Liver (tissue), 3 donors: ENCODE results near the gene AATK.

Source experiments
- EGR1 ChIP-seq, 2 donors: IDR thresholded peaks; 2 replicates each; pipeline ENCODE4 v1.6.1; 2016 to 2018; ENCODE audit warnings: antibody characterized with exemption in 2 of 2, low read depth in 2 of 2
- NR2F2 ChIP-seq: IDR thresholded peaks from 2 replicates; pipeline ENCODE4 v1.6.1; 2016; ENCODE audit warnings: antibody characterized with exemption
- TF ChIP-seq, protein P1 (sequence below): fragments of 150-350 bp; IDR thresholded peaks from 2 replicates; pipeline ENCODE4 v1.5.1; 2017; ENCODE audit warnings: improper control_type of control experiment, low read depth, low read length; ENCODE audit not compliant: missing input control
- donor health status: healthy.
- donor health status: healthy.

DNA sequence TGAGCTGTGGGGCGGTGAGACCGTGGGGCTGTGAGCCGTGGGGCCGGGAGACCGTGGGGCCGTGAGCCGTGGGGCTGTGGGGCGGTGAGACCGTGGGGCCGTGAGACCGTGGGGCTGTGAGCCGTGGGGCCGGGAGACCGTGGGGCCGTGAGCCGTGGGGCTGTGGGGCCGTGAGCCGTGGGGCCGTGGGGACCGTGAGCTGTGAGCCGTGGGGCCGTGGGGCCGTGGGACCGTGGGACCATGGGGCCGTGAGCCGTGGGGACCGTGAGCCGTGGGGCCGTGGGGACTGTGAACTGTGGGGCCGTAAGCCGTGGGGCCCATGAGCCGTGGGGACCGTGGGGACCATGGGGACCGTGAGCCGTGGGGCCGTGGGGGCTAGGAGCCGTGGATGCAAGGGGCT is 25.3 kb downstream of the AATK start:
- TF ChIP-seq EGR1 (IDR thresholded peaks at IDR 0.05; ENCODE audit: low read depth in 2 of 2) (no peak), NR2F2 (no peak)
- TF ChIP-seq, protein P1, sequence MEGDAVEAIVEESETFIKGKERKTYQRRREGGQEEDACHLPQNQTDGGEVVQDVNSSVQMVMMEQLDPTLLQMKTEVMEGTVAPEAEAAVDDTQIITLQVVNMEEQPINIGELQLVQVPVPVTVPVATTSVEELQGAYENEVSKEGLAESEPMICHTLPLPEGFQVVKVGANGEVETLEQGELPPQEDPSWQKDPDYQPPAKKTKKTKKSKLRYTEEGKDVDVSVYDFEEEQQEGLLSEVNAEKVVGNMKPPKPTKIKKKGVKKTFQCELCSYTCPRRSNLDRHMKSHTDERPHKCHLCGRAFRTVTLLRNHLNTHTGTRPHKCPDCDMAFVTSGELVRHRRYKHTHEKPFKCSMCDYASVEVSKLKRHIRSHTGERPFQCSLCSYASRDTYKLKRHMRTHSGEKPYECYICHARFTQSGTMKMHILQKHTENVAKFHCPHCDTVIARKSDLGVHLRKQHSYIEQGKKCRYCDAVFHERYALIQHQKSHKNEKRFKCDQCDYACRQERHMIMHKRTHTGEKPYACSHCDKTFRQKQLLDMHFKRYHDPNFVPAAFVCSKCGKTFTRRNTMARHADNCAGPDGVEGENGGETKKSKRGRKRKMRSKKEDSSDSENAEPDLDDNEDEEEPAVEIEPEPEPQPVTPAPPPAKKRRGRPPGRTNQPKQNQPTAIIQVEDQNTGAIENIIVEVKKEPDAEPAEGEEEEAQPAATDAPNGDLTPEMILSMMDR: no peak
